ENCODE results near the gene GJD3. TPM values are rescaled to one million over a fixed set of nuclear protein-coding genes. Genes with fewer than 3 reads are reported as not detected.
"Not testable (repeated sequence)": the region's sequence is repeated elsewhere in the genome, so short reads cannot be mapped to it uniquely, and the experiment has no call there.

The GJD3 gene
- polyA plus RNA-seq, 1 experiment, result 0.56 TPM

- H3K36me3 ChIP-seq (ENCODE audit: control insufficient read depth, insufficient read depth, low read length), result no peaks in the 10 kb centered on the region
- DNase-seq (ENCODE audit: low read depth), result no peak
- TF ChIP-seq, protein P1, sequence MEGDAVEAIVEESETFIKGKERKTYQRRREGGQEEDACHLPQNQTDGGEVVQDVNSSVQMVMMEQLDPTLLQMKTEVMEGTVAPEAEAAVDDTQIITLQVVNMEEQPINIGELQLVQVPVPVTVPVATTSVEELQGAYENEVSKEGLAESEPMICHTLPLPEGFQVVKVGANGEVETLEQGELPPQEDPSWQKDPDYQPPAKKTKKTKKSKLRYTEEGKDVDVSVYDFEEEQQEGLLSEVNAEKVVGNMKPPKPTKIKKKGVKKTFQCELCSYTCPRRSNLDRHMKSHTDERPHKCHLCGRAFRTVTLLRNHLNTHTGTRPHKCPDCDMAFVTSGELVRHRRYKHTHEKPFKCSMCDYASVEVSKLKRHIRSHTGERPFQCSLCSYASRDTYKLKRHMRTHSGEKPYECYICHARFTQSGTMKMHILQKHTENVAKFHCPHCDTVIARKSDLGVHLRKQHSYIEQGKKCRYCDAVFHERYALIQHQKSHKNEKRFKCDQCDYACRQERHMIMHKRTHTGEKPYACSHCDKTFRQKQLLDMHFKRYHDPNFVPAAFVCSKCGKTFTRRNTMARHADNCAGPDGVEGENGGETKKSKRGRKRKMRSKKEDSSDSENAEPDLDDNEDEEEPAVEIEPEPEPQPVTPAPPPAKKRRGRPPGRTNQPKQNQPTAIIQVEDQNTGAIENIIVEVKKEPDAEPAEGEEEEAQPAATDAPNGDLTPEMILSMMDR (IDR thresholded peaks at IDR 0.05; ENCODE audit: insufficient read depth, low read depth, low read length), result no peak
- POLR2A ChIA-PET, result no interaction called here
- no peaks in the 10 kb centered on the region for H3K27me3 ChIP-seq (ENCODE audit: control insufficient read depth, insufficient read depth, low read length)
- no peak overlapping the region for H3K4me3 ChIP-seq (ENCODE audit: low read depth, low read length)
- CTCF ChIA-PET, result interaction anchor here (0.8 to 2.1 kb wide), 4 partner anchors 9 to 53 kb away, joined by 3 to 5 read pairs (median 3); no protein-coding TSS in a partner anchor
Measured at GRCh38 chr17:40407460-40407859, 42.9 kb upstream of the GJD3 start.

- POLR2A ChIA-PET, result interaction anchor here (0.6 kb wide), 1 partner anchor 297 kb away, joined by 3 read pairs; no protein-coding TSS in a partner anchor
- H3K36me3 ChIP-seq (ENCODE audit: control insufficient read depth, insufficient read depth, low read length), result no peaks in the 10 kb centered on the region; the same call in 1 of the 2 replicates
- no peak for DNase-seq (ENCODE audit: low read depth)
- TF ChIP-seq, protein P1 (IDR thresholded peaks at IDR 0.05; ENCODE audit: insufficient read depth, low read depth, low read length), result no peak
- no peak overlapping the region for H3K4me3 ChIP-seq (ENCODE audit: low read depth, low read length)
- no peaks in the 10 kb centered on the region for H3K27me3 ChIP-seq (ENCODE audit: control insufficient read depth, insufficient read depth, low read length)
- CTCF ChIA-PET, result interaction anchor here (1.0 to 1.1 kb wide), 2 partner anchors 11 kb away, joined by 3 to 4 read pairs; no protein-coding TSS in a partner anchor
Measured at GRCh38 chr17:40404003-40404402, 39.5 kb upstream of the GJD3 start.

GRCh38 chr17:40402668-40403067 is 38.1 kb upstream of the GJD3 start:
- H3K27me3 ChIP-seq (ENCODE audit: control insufficient read depth, insufficient read depth, low read length), result no peaks in the 10 kb centered on the region
- no peak overlapping the region for H3K4me3 ChIP-seq (ENCODE audit: low read depth, low read length)
- POLR2A ChIA-PET, result no interaction called here
- no peaks in the 10 kb centered on the region; the same call in 1 of the 2 replicates for H3K36me3 ChIP-seq (ENCODE audit: control insufficient read depth, insufficient read depth, low read length)
- TF ChIP-seq, protein P1 (IDR thresholded peaks at IDR 0.05; ENCODE audit: insufficient read depth, low read depth, low read length), result no peak
- CTCF ChIA-PET, result interaction anchor here (0.6 to 4.5 kb wide), 8 partner anchors 9 to 176 kb away, joined by 3 to 20 read pairs (median 5); no protein-coding TSS in a partner anchor
- no peak for DNase-seq (ENCODE audit: low read depth)

DNA sequence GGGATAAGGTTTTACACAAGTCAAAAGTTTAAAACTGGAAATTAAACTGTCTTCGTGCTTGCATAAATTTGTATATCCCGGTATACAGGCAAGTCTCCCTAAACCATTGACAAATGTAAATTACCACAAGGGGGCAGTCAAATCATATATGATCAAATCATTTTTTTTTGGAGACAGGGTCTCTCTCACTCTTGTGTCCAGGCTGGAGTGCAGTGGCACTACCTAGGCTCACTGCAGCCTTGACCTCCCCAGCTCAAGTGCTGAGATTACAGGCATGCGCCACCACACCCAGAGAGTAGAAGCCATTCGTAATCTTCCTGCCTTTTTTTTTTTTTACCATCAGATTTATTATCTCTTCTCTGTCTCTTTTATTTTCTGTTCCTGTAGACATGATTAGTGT is 34.6 kb upstream of the GJD3 start:
- H3K4me3 ChIP-seq (ENCODE audit: low read depth, low read length), result no peak overlapping the region
- no peaks in the 10 kb centered on the region for H3K27me3 ChIP-seq (ENCODE audit: control insufficient read depth, insufficient read depth, low read length)
- DNase-seq (ENCODE audit: low read depth), result peak; percentile 5
- ChIA-PET POLR2A (no interaction called here), CTCF (interaction anchor here (0.7 to 4.5 kb wide), 6 partner anchors 10 to 160 kb away, joined by 4 to 17 read pairs (median 5); no protein-coding TSS in a partner anchor)
- H3K36me3 ChIP-seq (ENCODE audit: control insufficient read depth, insufficient read depth, low read length), result no peaks in the 10 kb centered on the region; the same call in 1 of the 2 replicates
- TF ChIP-seq, protein P1 (IDR thresholded peaks at IDR 0.05; ENCODE audit: insufficient read depth, low read depth, low read length), result peak; percentile 58

GRCh38 chr17:40386555-40386954 is 22.0 kb upstream of the GJD3 start:
- POLR2A ChIA-PET; H3K4me3 ChIP-seq (ENCODE audit: low read depth, low read length): not testable (repeated sequence)
- CTCF ChIA-PET, result interaction anchor here (0.7 kb wide), 1 partner anchor 204 kb away, joined by 3 read pairs; no protein-coding TSS in a partner anchor

DNA sequence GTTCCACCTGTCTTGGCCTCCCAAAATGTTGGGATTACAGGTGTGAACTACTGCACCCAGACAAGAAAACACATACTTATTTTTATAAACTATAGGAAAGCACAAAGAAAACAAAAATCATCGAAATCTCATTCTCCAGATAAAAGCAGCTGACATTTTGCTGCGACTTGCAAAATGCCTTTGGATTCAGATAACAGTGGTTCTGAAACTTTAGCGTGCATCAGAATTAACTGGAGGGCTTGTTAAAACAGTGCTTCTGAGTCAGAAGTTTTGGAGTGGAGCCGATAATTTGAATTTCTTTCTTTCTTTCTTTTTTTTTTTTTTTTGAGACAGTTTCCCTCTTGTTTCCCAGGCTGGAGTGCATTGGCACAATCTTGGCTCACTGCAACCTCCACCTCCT is 17.7 kb upstream of the GJD3 start:
- Histone ChIP-seq H3K36me3 (ENCODE audit: control insufficient read depth, insufficient read depth, low read length) (no peaks in the 10 kb centered on the region), H3K27me3 (ENCODE audit: control insufficient read depth, insufficient read depth, low read length) (no peaks in the 10 kb centered on the region), H3K4me3 (ENCODE audit: low read depth, low read length) (no peak overlapping the region)
- CTCF ChIA-PET, result interaction anchor here (1.9 kb wide), 1 partner anchor 18 kb away, joined by 10 read pairs; the partner anchor contains the start of gene GJD3
- DNase-seq (ENCODE audit: low read depth), result no peak
- POLR2A ChIA-PET, result no interaction called here
- TF ChIP-seq, protein P1 (IDR thresholded peaks at IDR 0.05; ENCODE audit: insufficient read depth, low read depth, low read length), result no peak

More at GRCh38 chr17:40386555-40386954, 22.0 kb upstream of the GJD3 start:
- H3K27me3 ChIP-seq (ENCODE audit: control insufficient read depth, insufficient read depth, low read length); DNase-seq (ENCODE audit: low read depth); H3K36me3 ChIP-seq (ENCODE audit: control insufficient read depth, insufficient read depth, low read length): not testable (repeated sequence)
